Measurements from ENCODE around the gene CCDC3.

DNA sequence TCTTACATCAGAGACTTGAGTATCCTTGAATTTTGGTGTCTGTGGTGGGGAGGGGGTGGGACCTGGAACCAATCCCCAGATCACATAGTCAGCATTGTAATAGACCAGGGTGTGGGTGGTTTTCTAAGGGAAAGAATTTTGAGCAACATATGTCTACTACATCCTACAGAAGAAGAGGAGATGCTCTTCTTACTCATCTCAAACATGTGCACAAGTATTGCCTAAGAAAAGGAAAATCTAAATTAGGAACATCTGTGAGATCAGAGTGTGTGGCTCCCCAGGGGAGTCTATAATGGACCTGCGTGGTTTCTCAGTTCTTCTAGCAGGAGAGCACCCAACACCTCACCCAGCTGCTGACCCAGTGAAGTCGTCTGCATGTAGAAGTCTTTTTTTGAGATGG, 148.8 kb downstream of the CCDC3 start:
- TF ChIP-seq, protein P1, sequence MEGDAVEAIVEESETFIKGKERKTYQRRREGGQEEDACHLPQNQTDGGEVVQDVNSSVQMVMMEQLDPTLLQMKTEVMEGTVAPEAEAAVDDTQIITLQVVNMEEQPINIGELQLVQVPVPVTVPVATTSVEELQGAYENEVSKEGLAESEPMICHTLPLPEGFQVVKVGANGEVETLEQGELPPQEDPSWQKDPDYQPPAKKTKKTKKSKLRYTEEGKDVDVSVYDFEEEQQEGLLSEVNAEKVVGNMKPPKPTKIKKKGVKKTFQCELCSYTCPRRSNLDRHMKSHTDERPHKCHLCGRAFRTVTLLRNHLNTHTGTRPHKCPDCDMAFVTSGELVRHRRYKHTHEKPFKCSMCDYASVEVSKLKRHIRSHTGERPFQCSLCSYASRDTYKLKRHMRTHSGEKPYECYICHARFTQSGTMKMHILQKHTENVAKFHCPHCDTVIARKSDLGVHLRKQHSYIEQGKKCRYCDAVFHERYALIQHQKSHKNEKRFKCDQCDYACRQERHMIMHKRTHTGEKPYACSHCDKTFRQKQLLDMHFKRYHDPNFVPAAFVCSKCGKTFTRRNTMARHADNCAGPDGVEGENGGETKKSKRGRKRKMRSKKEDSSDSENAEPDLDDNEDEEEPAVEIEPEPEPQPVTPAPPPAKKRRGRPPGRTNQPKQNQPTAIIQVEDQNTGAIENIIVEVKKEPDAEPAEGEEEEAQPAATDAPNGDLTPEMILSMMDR (IDR thresholded peaks at IDR 0.05; ENCODE audit: low read depth, low read length, missing input control): no peak
- TF ChIP-seq GABPA (IDR thresholded peaks at IDR 0.05 in 1 of 2, conservative IDR thresholded peaks at IDR 0.05 in 1 of 2) (no peak), RAD21 (IDR thresholded peaks at IDR 0.05) (no peak), EGR1 (IDR thresholded peaks at IDR 0.05; ENCODE audit: low read depth in 2 of 2) (no peak), TAF1 (conservative IDR thresholded peaks at IDR 0.05) (no peak), JUND (IDR thresholded peaks at IDR 0.05) (no peak), RXRA (IDR thresholded peaks at IDR 0.05) (no peak)
- TF ChIP-seq, protein P2, sequence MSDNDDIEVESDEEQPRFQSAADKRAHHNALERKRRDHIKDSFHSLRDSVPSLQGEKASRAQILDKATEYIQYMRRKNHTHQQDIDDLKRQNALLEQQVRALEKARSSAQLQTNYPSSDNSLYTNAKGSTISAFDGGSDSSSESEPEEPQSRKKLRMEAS (IDR thresholded peaks at IDR 0.05): no peak

Measured in liver (tissue), 3 donors.